C4-2B (cell line): ENCODE data around the gene PTPRCAP.

ENCODE experiments used
- H3K27ac ChIP-seq: fragments of 450-650 bp; 2 replicates; pipeline ENCODE4 v1.5.1; 2017
- ZFX ChIP-seq: fragments of 450-650 bp; IDR thresholded peaks from 2 replicates; pipeline ENCODE4 v1.6.1; 2017
- TF ChIP-seq, protein P1 (sequence below): fragments of 450-650 bp; conservative IDR thresholded peaks from 2 replicates; pipeline ENCODE4 v1.5.1; 2017; ENCODE audit warnings: mild to moderate bottlenecking

PTPRCAP gene

GRCh38 chr11:67401495-67402191 lies 35.8 kb downstream of the PTPRCAP start, which contains the start of gene PPP1CA:
Gene PPP1CA (minus strand): TSS chr11:67401858. CDS start chr11:67401782, 76 bp downstream.
- 0 out of 2 replicates have a peak, but pooled peaks have one; percentile 17 for TF ChIP-seq ZFX
- TF ChIP-seq, protein P1, sequence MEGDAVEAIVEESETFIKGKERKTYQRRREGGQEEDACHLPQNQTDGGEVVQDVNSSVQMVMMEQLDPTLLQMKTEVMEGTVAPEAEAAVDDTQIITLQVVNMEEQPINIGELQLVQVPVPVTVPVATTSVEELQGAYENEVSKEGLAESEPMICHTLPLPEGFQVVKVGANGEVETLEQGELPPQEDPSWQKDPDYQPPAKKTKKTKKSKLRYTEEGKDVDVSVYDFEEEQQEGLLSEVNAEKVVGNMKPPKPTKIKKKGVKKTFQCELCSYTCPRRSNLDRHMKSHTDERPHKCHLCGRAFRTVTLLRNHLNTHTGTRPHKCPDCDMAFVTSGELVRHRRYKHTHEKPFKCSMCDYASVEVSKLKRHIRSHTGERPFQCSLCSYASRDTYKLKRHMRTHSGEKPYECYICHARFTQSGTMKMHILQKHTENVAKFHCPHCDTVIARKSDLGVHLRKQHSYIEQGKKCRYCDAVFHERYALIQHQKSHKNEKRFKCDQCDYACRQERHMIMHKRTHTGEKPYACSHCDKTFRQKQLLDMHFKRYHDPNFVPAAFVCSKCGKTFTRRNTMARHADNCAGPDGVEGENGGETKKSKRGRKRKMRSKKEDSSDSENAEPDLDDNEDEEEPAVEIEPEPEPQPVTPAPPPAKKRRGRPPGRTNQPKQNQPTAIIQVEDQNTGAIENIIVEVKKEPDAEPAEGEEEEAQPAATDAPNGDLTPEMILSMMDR: peak; percentile 97
- peak within 1 kb of the TSS; percentile 95 for H3K27ac ChIP-seq

DNA sequence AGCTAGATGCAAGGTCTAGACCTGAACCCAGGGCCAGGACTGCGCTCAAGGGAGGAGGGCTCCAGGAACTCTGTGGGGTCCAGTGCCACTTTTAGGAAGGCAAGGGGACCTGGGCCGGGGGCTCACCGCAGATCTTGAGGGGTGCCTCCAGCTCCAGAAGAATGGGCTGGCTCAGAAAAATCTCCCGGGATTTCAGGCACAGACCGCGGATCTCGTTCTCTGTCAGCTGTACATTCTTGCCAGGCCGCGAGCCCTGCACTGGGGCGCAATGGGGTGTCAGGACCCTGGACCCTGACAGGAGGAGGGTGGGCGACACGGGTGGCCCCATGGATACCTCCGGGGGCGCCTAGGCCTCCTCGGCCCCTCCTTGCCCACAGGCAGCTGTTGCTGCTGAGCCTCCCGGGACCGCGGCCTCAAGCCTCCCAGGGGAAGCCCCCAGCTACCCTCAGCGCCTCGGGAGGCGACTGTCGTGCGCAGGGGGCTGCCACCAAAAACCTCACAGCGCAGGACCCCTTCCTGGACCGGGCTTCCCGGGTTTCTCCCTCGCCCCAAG lies 36.5 kb downstream of the PTPRCAP start:
- peak overlapping the region; percentile 95 for H3K27ac ChIP-seq
- TF ChIP-seq, protein P1: no peak
- peak; percentile 36; the same call in 1 of the 2 replicates for TF ChIP-seq ZFX

GRCh38 chr11:67400251-67400941 lies 37.1 kb downstream of the PTPRCAP start:
- TF ChIP-seq, protein P1: no peak
- no peak for TF ChIP-seq ZFX
- H3K27ac ChIP-seq: peak overlapping the region; percentile 95

DNA sequence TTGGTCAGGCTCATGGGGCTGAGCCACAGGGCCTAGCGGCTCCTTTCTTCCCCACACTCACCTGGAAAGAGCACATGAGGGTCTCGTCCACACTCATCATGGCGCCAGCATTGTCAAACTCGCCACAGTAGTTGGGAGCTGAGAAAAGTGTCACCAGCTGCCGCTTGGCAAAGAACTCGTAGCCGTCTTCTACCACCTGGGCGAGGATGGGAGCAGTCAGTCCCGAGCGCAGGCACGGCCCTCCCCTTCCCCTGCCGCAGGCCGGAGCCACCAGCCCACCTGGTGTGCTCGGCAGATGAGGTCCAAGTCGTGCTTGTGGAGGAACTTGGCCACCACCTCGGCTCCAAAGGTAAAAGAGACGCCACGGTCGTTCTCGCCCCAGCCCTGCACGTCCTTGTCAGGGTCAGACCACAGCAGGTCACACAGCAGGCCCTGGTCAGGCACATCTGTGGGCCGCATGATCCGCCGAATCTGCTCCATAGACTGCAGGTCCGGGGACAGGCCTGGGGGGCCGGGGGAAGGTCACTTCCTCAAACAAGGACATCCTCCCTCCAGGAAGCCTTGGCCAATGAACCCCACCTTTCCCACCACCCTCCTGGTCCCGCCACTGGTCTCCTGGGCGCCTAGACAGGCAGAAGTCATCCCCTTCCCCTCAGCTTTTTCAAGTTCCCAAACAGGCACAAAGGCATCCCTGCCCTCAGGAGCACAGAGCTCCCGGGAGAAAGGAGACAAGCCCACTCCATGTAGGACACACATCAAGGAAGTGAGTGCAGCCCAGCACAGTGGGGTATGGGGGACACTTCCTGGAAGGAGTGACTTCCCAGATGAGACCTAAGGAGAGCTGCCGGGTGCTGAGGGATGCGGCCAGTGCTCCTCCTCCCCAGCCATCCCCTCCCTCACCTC lies 38.6 kb downstream of the PTPRCAP start:
- no peak for TF ChIP-seq ZFX
- TF ChIP-seq, protein P1: no peak
- H3K27ac ChIP-seq: no peak overlapping the region

DNA sequence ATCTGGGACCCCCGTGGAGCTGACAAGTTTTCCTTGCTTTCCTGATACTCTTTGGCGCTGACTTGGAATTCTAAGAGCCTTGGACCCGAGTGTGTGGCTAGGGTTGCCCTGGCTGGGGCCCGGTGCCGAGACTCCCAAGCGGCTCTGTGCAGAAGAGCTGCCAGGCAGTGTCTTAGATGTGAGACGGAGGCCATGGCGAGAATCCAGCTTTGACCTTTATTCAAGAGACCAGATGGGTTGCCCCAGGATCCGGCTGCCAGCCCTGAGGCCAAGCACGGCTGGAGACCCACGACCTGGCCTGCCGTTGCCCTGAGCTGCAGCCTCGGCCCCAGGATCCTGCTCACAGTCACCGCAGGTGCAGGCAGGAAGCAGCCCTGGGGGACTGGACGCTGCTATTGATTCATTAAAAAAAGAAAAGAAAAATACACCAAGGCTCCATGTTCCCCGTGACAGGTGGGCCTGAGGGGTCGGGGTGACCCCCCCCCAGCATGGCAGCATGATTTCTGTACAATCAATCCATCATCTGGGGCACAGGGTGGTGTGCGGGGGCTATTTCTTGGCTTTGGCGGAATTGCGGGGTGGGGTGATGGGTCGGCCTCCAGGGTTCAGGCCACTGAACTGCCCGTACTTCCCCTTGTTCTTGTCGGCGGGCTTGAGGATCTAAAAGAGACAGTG lies 39.4 kb downstream of the PTPRCAP start:
- H3K27ac ChIP-seq: no peak overlapping the region

DNA sequence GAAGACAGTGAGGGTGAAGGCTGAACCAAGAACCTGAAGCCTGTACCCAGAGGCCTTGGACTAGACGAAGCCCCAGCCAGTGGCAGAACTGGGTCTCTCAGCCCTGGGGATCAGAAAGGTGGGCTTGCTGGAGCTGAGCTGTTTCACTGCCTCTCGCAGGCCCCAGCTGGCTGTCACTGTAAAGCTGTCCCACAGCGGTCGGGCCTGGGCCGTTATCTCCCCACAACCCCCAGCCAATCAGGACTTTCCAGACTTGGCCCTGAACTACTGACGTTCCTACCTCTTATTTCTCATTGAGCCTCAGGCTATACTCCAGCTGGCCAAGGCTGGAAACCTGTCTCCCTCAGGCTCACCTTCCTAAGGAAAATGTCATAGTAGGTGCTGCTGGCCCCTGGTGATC lies 39.9 kb downstream of the PTPRCAP start:
- no peak overlapping the region for H3K27ac ChIP-seq
- no peak for TF ChIP-seq ZFX
- TF ChIP-seq, protein P1: no peak

More for the DNA sequence above, 39.4 kb downstream of the PTPRCAP start:
- no peak for TF ChIP-seq ZFX
- TF ChIP-seq, protein P1: no peak
